ENCODE data around the gene GMCL1.
"Not testable (repeated sequence)": the region's sequence is repeated elsewhere in the genome, so short reads cannot be mapped to it uniquely, and the experiment has no call there.

GMCL1 gene, protein sequence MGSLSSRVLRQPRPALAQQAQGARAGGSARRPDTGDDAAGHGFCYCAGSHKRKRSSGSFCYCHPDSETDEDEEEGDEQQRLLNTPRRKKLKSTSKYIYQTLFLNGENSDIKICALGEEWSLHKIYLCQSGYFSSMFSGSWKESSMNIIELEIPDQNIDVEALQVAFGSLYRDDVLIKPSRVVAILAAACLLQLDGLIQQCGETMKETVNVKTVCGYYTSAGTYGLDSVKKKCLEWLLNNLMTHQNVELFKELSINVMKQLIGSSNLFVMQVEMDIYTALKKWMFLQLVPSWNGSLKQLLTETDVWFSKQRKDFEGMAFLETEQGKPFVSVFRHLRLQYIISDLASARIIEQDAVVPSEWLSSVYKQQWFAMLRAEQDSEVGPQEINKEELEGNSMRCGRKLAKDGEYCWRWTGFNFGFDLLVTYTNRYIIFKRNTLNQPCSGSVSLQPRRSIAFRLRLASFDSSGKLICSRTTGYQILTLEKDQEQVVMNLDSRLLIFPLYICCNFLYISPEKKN
- total RNA-seq, result 37.3 to 57.4 reads per million in 2 donors

DNA sequence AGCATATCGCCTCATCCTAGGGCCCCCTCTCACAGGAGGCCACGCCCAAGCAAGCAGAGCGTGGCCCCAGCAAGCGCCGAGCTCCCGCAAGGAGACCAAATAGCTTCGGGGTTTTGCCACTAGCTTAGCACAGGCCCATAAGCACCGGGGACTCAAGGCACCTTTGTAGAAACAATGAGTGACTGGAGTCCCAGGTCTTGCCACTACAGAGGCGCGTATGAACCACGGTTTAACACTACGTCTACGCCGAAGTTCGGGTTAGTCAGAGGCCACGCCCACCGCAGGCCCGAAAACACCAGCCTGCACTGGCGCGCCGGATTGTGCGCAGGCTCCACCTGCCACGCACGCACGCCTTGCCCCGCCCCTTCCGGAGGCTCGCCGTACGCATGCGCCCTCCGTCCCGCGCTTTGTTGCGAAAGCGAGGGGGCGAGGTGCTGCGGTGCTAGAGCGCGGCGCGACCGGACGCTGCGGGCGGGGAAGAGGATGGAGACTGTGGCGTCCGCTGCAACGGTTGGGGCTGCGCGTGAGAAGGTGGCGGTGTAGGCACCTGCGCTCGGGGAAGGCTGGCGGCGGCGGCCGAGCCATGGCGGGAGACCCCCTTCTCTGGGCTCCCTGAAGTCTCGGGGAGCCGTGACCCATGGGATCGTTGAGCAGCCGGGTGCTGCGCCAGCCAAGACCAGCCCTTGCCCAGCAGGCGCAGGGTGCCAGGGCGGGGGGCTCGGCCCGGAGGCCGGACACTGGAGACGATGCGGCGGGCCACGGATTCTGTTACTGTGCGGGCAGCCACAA, at the start of gene GMCL1:
GMCL1 (plus strand) TSS at position 405 of the 789 bp plus-strand sequence; CDS start at position 638, 233 bp downstream.
- DNase-seq, result peak; percentile 97 to 99 (median 99)

DNA sequence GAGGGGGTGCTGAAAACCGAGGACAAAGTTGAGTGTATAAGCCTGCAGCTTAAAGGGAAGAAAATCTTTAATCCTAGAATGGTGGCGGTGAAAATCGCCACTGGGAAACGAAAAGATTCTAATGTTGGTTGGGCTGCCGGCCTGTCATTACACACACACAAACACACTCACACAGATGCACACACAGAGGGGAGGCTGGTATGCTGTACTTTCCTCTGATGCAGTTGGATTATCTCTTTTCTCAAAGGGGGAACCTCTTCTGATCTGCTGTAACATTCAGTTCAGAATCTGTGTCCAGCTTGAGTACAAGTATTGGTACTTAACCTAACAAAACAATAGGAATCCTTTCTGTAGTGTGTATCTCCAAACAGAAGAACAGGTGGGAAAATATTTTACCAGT, 48.5 kb upstream of the GMCL1 start:
- DNase-seq, result no peak

DNA sequence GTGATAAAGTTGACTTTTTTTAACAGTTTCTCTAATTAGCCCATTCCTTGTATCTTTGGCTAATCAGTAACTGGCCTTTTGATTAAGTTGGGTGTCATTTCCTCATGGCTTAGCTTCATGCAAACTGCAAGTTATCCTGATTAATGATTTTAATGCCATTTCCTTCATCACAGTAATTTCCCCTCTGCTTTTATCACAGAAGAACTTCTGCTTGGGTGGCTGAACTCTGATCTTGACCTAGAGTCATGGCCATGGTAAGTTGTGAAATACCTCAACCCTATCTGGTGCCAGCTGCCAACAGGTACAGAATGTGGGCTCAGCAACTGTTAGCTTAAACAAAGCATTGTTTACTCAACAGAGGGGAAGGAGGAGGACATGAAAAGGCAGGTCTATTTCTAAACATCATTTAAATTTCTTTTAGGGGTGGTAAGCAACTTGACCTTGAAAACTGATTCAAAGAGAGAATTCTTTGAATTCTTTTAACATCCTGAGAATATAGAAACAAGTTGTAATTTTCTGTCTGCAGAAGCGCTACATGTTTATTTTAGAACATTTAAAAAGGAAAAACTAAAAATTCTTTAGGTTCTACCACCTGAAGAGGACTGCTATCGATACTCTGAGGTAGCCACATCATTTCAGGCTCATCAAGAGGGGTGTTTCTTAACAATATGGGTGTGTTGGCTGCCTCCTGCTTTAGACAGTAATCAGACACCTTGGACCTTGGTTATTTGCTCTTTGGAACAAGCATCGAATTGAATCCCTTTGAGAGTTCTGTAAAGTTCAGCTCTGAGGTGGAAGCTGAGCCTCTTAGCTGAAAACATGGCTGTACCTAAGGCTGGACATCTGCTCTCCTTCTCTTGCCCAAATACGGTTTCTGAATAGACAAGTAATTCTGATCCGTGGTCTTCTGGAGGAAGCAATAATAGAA, 47.9 kb upstream of the GMCL1 start:
- no peak for DNase-seq

GRCh38 chr2:69784228-69784627, 45.2 kb upstream of the GMCL1 start:
- no peak for DNase-seq

GRCh38 chr2:69785358-69785757, 44.1 kb upstream of the GMCL1 start:
- DNase-seq, result no peak

DNA sequence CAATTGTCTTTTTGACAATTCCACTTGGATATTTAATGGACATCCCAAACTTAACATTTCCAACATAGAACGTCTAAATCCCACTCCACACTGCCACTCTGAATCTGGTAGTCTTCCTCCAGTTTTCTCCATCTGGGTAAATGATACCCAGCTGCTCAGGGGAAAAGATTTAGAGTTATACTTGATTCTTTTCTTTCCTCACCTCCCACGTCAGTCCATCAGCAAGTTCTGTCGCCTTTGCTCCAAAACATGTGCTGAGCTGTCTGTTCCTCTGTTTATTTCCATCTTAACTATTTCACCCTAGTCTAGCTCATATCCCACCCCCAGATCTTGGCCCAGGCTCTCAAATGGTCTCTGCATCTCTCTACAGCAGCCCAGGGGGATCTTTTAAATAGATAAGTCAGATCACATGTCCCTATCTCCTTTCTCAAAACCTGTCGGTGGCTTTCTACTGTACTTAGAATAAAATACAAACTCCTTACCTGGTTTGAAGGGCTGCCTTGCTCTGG, 43.4 kb upstream of the GMCL1 start:
- DNase-seq, result no peak

GRCh38 chr2:69789175-69789721, 40.2 kb upstream of the GMCL1 start:
- no peak for DNase-seq

DNA sequence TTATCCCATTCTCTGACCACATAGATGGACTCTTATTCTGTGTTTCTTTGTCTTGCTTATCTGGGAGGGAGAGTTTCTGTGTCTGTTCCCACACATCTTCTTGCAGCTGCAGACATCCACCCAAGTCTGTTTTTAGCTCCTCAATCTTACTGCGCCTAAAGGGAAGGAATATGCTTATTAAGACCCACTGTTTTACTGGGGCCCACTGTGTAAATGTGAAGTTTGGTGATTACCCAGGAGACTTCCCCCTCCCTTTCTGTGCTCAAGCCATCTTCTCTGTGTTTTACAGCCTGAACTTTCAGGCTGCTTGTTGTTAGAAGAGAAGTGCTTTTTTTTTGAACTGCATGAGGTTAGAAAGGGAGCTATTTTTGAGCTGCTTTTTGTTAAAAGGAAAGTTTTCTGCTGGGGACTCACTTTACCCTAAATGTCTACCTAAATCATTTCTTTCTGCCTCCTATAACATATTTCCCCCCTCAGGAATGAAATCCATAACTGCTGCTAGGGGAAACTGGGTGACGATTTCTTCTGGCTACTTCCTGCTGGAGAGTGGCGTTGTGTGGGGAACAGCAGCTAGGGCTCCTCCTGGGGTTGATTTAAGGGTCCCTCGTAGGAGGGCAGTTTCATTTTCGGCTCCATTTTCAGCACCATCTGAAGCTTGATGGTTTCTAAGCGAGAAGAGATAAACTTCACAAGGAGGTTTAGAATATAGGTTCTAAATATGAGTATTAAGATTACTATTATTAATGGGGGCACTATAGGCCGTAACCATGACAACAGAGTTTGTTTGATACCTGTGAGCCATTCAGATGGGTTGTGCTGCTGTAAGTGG, 39.5 kb upstream of the GMCL1 start:
- no peak for DNase-seq

DNA sequence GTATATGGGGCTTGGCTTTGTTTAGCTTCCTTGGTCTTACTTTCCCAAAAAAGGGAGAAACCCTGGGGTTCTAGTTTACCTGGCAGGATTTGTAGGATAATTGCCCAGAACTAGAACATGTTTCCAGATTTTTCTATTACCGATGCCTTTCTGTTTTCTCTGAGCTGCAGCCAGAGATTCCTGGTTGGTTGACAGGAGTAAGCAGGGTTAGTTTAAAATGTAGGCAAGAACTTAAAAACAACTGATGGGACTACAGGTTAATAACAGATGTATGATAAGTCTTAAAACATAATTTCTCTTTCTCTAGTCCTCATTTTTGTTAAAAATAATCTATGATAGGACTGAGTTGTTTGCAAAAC, 38.9 kb upstream of the GMCL1 start:
- no peak for DNase-seq

DNA sequence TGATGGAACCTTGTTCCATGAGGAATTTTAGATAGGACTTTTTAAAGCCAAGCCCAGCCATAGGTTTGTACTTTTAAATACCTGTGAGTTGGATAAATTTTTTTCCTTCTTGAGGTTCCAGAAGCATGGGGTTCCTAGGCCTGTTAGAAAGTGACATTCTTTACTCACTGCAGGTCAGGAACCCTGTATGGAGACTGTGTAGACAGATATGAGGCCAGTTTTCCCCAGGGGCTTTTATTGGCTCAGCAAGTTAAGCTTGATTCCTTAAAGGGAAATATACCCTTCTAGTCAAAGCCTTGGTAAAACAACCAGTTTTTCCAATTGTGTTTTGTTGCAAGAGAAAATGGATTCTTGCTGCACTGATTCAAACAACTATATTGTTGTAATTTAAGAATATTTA, 38.4 kb upstream of the GMCL1 start:
- DNase-seq, result no peak

DNA sequence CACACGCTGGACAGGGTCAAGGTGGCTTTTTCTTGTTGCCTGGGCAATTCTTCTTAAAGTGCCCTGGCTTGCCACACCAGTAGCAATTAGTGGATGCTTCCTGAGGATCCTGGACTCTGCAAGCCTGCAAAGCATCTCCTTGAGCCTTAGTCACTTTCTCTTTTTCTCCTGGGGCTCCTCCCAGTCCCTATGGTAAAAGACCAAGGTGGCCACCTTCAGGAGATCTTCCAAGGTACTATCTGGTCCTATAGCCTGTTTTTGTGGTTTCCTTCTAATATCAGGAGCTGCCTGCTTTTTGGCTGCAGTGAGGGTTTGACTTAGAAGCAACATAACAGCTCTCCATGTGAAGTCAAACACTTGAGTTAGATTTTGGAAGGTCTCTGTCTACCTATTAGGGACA, 33.3 kb upstream of the GMCL1 start:
- DNase-seq, result no peak

DNA sequence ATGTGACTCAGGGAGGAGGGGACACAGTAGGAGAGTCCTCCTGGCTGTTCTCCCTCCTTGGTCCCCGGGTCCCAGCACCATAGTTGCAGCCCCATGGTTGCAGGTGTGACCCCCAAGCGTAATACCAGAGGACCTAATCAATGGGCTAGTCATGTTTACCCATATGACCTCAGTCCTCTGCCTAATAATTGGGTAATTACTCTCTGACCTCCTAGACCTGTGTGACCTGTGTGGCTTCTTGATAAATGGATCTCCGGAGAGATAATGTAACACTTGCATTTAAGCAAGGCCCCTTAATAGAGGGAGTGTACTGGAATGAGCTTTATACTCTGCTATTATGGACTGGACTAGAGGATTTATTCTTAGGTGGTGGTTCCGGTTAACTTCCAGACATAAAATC, 32.2 kb upstream of the GMCL1 start:
- no peak for DNase-seq

- no peak for DNase-seq
Measured at GRCh38 chr2:69797836-69798289, 31.6 kb upstream of the GMCL1 start.

DNA sequence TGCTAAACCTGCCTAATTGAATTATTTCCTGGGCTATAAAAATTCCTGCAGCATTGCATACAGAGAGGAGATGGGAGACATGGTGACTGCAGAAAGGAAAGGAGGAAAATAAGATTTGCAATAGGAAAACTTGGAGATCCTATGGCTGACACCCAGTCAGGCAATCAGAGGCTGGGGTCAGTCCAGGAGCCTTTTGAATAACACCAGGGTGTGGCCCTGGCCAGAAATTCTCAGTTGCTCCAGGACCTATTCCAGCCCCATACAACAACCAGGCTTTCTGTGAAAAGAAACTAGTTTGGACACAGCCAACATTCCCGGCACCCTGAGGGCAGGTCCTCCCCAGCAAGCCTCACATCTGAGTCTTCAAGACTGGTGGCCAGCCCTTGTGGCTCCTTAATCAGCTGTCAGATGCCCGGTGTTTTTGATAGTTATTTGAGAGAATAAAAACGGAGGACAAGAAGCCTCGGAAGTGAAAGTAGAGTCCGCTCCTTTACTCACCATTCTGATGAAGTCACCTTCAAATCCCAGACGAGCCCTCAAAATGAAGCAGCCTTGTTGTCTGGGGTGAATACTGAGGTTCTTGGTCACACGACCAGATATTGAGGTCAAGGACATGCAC, 31.1 kb upstream of the GMCL1 start:
- DNase-seq, result no peak

GRCh38 chr2:69798909-69799526, 30.4 kb upstream of the GMCL1 start:
- DNase-seq, result peak in 1 of 5 experiments; percentile 7

- DNase-seq, result no peak
Measured at GRCh38 chr2:69801745-69802290, 27.6 kb upstream of the GMCL1 start.

DNA sequence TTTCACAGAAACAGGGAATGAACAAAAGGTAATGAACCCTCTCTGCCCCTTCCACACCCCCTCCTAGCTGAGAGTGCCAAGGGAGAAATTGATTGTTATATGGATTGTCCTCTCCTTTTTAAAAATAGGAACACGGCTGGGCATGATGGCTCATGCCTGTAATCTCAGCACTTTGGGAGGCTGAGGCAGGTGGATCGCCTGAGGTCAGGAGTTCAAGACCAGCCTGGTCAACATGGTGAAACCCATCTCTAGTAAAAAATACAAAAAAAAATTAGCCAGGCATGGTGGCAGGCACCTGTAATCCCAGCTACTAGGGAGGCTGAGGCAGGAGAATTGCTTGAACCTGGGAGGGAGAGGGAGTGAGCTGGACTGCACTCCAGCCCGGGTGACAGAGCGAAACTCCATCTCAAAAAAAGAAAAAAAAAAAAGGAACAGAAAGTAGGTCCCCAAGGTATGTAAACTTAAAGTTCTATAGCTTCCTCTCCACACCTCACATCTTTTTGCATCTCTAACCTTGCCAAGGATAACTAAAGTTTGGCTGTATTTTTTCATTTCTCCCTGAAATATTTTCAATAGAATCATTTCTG, 26.6 kb upstream of the GMCL1 start:
- not testable (repeated sequence) for DNase-seq

GRCh38 chr2:69804416-69804815, 25.0 kb upstream of the GMCL1 start:
- no peak for DNase-seq

DNA sequence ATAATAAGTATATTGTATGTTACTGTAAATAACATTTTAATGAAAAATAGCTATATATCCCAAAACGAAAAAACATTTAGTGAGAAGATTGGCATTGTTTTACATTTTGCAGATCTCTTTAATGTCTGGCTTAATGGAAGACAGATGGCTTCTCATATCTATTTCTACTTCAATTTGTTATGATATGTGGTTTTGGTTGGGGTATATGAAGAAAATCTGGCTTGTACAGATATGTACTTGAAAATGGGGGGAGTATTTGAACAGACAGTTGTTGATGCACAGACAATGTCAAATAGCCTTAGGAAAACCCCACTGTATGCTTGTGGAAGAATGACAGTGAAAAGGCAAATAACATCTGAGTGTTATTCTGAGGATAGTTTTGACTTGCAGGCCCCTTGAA, 23.6 kb upstream of the GMCL1 start:
- DNase-seq, result no peak

Data from T-helper 2 cell (primary cell).